NCI-H1436 treated with DMSO at 0.1 percent for 48 hours (cell line): ENCODE measurements around the gene ANKK1.

Experiments
- DNase-seq: peaks from one replicate; lab custom pipeline; 2025; lab: John Stamatoyannopoulos, UW

Gene ANKK1

GRCh38 chr11:113378692-113379091 lies 8.9 kb upstream of the ANKK1 start:
- no peak for DNase-seq

GRCh38 chr11:113382121-113382520 lies 5.5 kb upstream of the ANKK1 start:
- no peak for DNase-seq

GRCh38 chr11:113384551-113384950 lies 3.0 kb upstream of the ANKK1 start:
- no peak for DNase-seq

- no peak for DNase-seq
These were observed 1.8 kb upstream of the ANKK1 start for GRCh38 chr11:113385749-113386148.

- no peak for DNase-seq
These were observed 713 bp upstream of the ANKK1 start for GRCh38 chr11:113386866-113387265.

GRCh38 chr11:113389272-113389671 lies 1.7 kb downstream of the ANKK1 start:
- DNase-seq, result no peak

GRCh38 chr11:113392236-113392921 lies 4.8 kb downstream of the ANKK1 start:
- no peak for DNase-seq

- DNase-seq, result no peak
These were observed 6.0 kb downstream of the ANKK1 start for GRCh38 chr11:113393501-113393985.

GRCh38 chr11:113394919-113395318 lies 7.3 kb downstream of the ANKK1 start:
- no peak for DNase-seq

GRCh38 chr11:113395782-113396336 lies 8.3 kb downstream of the ANKK1 start:
- no peak for DNase-seq

GRCh38 chr11:113396690-113397089 lies 9.1 kb downstream of the ANKK1 start:
- DNase-seq, result no peak

GRCh38 chr11:113397212-113397611 lies 9.6 kb downstream of the ANKK1 start:
- DNase-seq, result no peak

- no peak for DNase-seq
These were observed 10.2 kb downstream of the ANKK1 start for GRCh38 chr11:113397821-113398220.

GRCh38 chr11:113398669-113399430 lies 11.3 kb downstream of the ANKK1 start:
- no peak for DNase-seq

GRCh38 chr11:113400631-113401230 lies 13.2 kb downstream of the ANKK1 start:
- no peak for DNase-seq

- DNase-seq, result peak; percentile 48
These were observed 14.1 kb downstream of the ANKK1 start for GRCh38 chr11:113401718-113402117.

GRCh38 chr11:113404859-113405430 lies 17.4 kb downstream of the ANKK1 start:
- DNase-seq, result no peak

GRCh38 chr11:113405724-113406478 lies 18.3 kb downstream of the ANKK1 start:
- no peak for DNase-seq

- no peak for DNase-seq
These were observed 19.6 kb downstream of the ANKK1 start for GRCh38 chr11:113407163-113407562.

- no peak for DNase-seq
These were observed 20.6 kb downstream of the ANKK1 start for GRCh38 chr11:113408206-113408605.

GRCh38 chr11:113408887-113409286 lies 21.3 kb downstream of the ANKK1 start:
- no peak for DNase-seq

- DNase-seq, result no peak
These were observed 21.9 kb downstream of the ANKK1 start for GRCh38 chr11:113409526-113409925.
